K562 (cell line): ENCODE data around the gene EFNA1. TPM values are rescaled to one million over a fixed set of nuclear protein-coding genes. Genes with fewer than 3 reads are reported as not detected.

Experiments used
- ATAC-seq: fragments of 200-7000 bp; cut with Tn5 transposase; 3 replicates; pipeline ENCODE4 v1.9.1; 2020; ENCODE audit warnings: moderate library complexity
- BruUV-seq: library from RNA; stranded (reverse); fragments of 400-500 nt; replicated peaks from 2 replicates; lab custom pipeline; 2021; lab: Mats Ljungman, UMichigan
- CTCF ChIA-PET: fragments of 300-600 bp; formaldehyde crosslinking; extraction: SDS; loops from one replicate; lab custom pipeline; 2021; ENCODE audit warnings: low intra/inter-chr PET ratio; lab: Yijun Ruan, JAX
- POLR2A ChIA-PET: fragments of 300-600, 350-650 bp; sonication (Branson Sonifier 250); formaldehyde crosslinking; extraction: SDS; loops from one replicate; lab custom pipeline; 2021; ENCODE audit warnings: antibody characterized with exemption, inconsistent platforms; lab: Yijun Ruan, JAX
- DNase-seq, 4 experiments: peaks; one replicate each; pipeline versions ENCODE4 v3.0.0 to v3.0.0-alpha.2; 2011 to 2018; ENCODE audit warnings: low spot score in 3 of 4, mixed read lengths in 3 of 4; ENCODE audit errors: extremely low read depth in 1 of 4
- FAIRE-seq: peaks from 2 replicates; lab custom pipeline; 2011; peaks lifted over from hg19 to GRCh38; lab: Jason Lieb, UNC
- H2AFZ ChIP-seq: 2 replicates; pipeline ENCODE4 v1.6.0; 2011; ENCODE audit warnings: low read depth, low read length, control low read depth, inconsistent platforms
- H3K27ac ChIP-seq: fragments of 200-600 bp; 3 replicates; pipeline ENCODE4 v1.8.0; 2011; ENCODE audit warnings: low read depth, mild to moderate bottlenecking, control low read depth, inconsistent platforms, low read length, moderate library complexity, mixed read lengths; ENCODE audit errors: extremely low read depth
- H3K27me3 ChIP-seq, 2 experiments: fragments of 300-600 bp in 1 of 2; 2 replicates in 1 of 2; 3 replicates in 1 of 2; pipeline versions ENCODE4 v1.6.0 to v1.8.0; 2011; ENCODE audit warnings: inconsistent platforms in 2 of 2, low read length in 2 of 2, mild to moderate bottlenecking in 1 of 2, mixed read lengths in 1 of 2, moderate library complexity in 1 of 2; ENCODE audit not compliant: control insufficient read depth in 2 of 2, insufficient read depth in 2 of 2
- H3K36me3 ChIP-seq: fragments of 300-600 bp; 3 replicates; pipeline ENCODE4 v1.8.0; 2011; ENCODE audit warnings: mild to moderate bottlenecking, low read length, inconsistent platforms; ENCODE audit not compliant: control insufficient read depth, insufficient read depth
- H3K4me1 ChIP-seq, 2 experiments: fragments of 200-600 bp in 1 of 2; replicated peaks in 1 of 2; 2 replicates in 1 of 2; 3 replicates in 1 of 2; pipeline versions ENCODE4 v1.5.1 to v1.8.0; 2011; ENCODE audit warnings: inconsistent platforms in 2 of 2, low read length in 2 of 2, mild to moderate bottlenecking in 1 of 2, mixed read lengths in 1 of 2, moderate library complexity in 1 of 2; ENCODE audit not compliant: control insufficient read depth in 2 of 2, insufficient read depth in 2 of 2
- H3K4me2 ChIP-seq: 2 replicates; pipeline ENCODE4 v1.6.1; 2011; ENCODE audit warnings: low read length, control low read depth, inconsistent platforms, mixed read lengths; ENCODE audit not compliant: insufficient read depth
- H3K4me3 ChIP-seq: fragments of 200-600 bp; sonication (generic), shearing (Covaris generic); 2 replicates; pipeline ENCODE4 v1.5.1; 2016; ENCODE audit warnings: control low read depth, inconsistent platforms
- H3K79me2 ChIP-seq: fragments of 200-600 bp; 3 replicates; pipeline ENCODE4 v1.8.0; 2011; ENCODE audit warnings: low read length, inconsistent platforms; ENCODE audit not compliant: control insufficient read depth, insufficient read depth
- H3K9ac ChIP-seq, 2 experiments: 2 replicates each; pipeline versions ENCODE4 v1.6.0 to v1.6.1; 2011; ENCODE audit warnings: low read depth in 2 of 2, low read length in 2 of 2, control low read depth in 1 of 2, inconsistent platforms in 1 of 2, mild to moderate bottlenecking in 1 of 2, mixed read lengths in 1 of 2; ENCODE audit not compliant: insufficient read depth in 1 of 2
- H3K9me1 ChIP-seq: one replicate; pipeline ENCODE4 v1.6.0; 2011; ENCODE audit warnings: inconsistent platforms, mild to moderate bottlenecking, low read length, moderate library complexity; ENCODE audit not compliant: control insufficient read depth, insufficient read depth
- H3K9me3 ChIP-seq: replicated peaks from 2 replicates; pipeline ENCODE4 v1.5.1; 2011; ENCODE audit warnings: low read depth, low read length, inconsistent platforms; ENCODE audit not compliant: control insufficient read depth, insufficient read depth
- H4K20me1 ChIP-seq: replicated peaks from 2 replicates; pipeline ENCODE4 v1.6.1; 2011; ENCODE audit warnings: low read length, inconsistent platforms, mixed read lengths; ENCODE audit not compliant: control insufficient read depth, insufficient read depth
- ATF1 ChIP-seq, 2 experiments: fragments of 450-650 bp in 1 of 2; IDR thresholded peaks; 2 replicates each; pipeline ENCODE4 v1.6.1; 2016; ENCODE audit warnings: missing compliant biosample characterization in 1 of 2, missing genetic modification characterization in 1 of 2
- E2F3 ChIP-seq: fragments of 250-450 bp; sonication (Bioruptor Pico); IDR thresholded peaks from 2 replicates; pipeline ENCODE4 v1.4.0; 2020; ENCODE audit warnings: mild to moderate bottlenecking
- HNRNPUL1 ChIP-seq: fragments of 200-400 bp; formaldehyde crosslinking; IDR thresholded peaks from 2 replicates; pipeline ENCODE4 v1.6.1; 2017; ENCODE audit warnings: low read length
- MAFF ChIP-seq: IDR thresholded peaks from 2 replicates; pipeline ENCODE4 v1.6.1; 2012; ENCODE audit warnings: low read length, improper control_type of control experiment
- MCM2 ChIP-seq: fragments of 450-650 bp; IDR thresholded peaks from 2 replicates; pipeline ENCODE4 v1.6.1; 2017; ENCODE audit warnings: low read depth, mild to moderate bottlenecking
- MYC ChIP-seq, 2 experiments: fragments of 250-450 bp in 1 of 2; sonication (Bioruptor Pico) in 1 of 2; IDR thresholded peaks; 2 replicates each; pipeline versions ENCODE4 v1.5.1 to v1.6.1; 2012 to 2021; ENCODE audit warnings: low read depth in 2 of 2, borderline replicate concordance in 1 of 2, improper control_type of control experiment in 1 of 2, low read length in 1 of 2, mild to moderate bottlenecking in 1 of 2, moderate library complexity in 1 of 2
- RBM25 ChIP-seq: fragments of 200-400 bp; formaldehyde crosslinking; IDR thresholded peaks from 2 replicates; pipeline ENCODE4 v1.6.1; 2018; ENCODE audit warnings: low read length, low read depth, moderate library complexity; ENCODE audit not compliant: severe bottlenecking
- SMC3 ChIP-seq: conservative IDR thresholded peaks from 2 replicates; pipeline ENCODE4 v1.6.1; 2011; ENCODE audit warnings: low read depth, low read length, improper control_type of control experiment; ENCODE audit not compliant: insufficient read depth
- SRF ChIP-seq, 2 experiments: fragments of 250-450, 450-650 bp in 1 of 2; sonication (Bioruptor Pico) in 1 of 2; sonication (generic) in 1 of 2; formaldehyde crosslinking; IDR thresholded peaks; 2 replicates each; pipeline versions ENCODE4 v1.5.0 to v1.5.1; 2020 to 2022; ENCODE audit warnings: mild to moderate bottlenecking in 1 of 2, missing genetic modification reagents in 1 of 2
- YY1 ChIP-seq, 3 experiments: IDR thresholded peaks; 2 replicates each; pipeline ENCODE4 v1.6.1; 2011; ENCODE audit warnings: low read length in 2 of 3, mild to moderate bottlenecking in 2 of 3, moderate library complexity in 2 of 3, borderline replicate concordance in 1 of 3, control low read depth in 1 of 3, low read depth in 1 of 3; ENCODE audit not compliant: insufficient read depth in 3 of 3, insufficient replicate concordance in 2 of 3, control insufficient read depth in 1 of 3, insufficient read length in 1 of 3; ENCODE audit errors: extremely low read depth in 1 of 3
- ZBTB7A ChIP-seq: IDR thresholded peaks from 2 replicates; pipeline ENCODE4 v1.6.1; 2011; ENCODE audit warnings: low read depth, mild to moderate bottlenecking, low read length, moderate library complexity, borderline replicate concordance; ENCODE audit not compliant: control insufficient read depth
- ZNF57 ChIP-seq: fragments of 450-650 bp; formaldehyde crosslinking; IDR thresholded peaks from 2 replicates; pipeline ENCODE4 v1.4.0; 2020; ENCODE audit warnings: mild to moderate bottlenecking, moderate library complexity
- WGBS: fragments of 100-300 bp; shearing (Covaris generic); methylation state at CpG from one replicate; pipeline ENCODE4 v1.1.6; 2016; ENCODE audit warnings: low coverage, mixed read lengths; ENCODE audit not compliant: insufficient coverage; ENCODE audit errors: missing lambda C conversion rate; 5-methylcytosine and 5-hydroxymethylcytosine counted together
- in situ Hi-C: fragments of 300-500 bp; cut with MboI; formaldehyde crosslinking; loops from 4 replicates; pipeline ENCODE4 v1.15.0; 2018; ENCODE audit warnings: inconsistent platforms, mixed read lengths
- intact Hi-C: fragments of 100-400 bp; cut with micrococcal nuclease; formaldehyde crosslinking; loops from 2 replicates; pipeline ENCODE4 v1.14.2; 2022
- polyA plus RNA-seq, 8 experiments: library from polyadenylated mRNA; depleted of rRNA in 4 of 8; stranded (reverse) in 5 of 8; unstranded in 3 of 8; fragments of >200 nt; fragmentation: Nextera tagmentation in 2 of 8; fragmentation: Illumina TruSeq in 1 of 8; extraction: Ambion mirVana in 2 of 8; extraction: Trizol in 1 of 8; gene quantifications; 2 replicates each; pipeline versions ENCODE4 v1.2.1 to v1.2.3, GENCODE V29; 2011 to 2014; ENCODE audit warnings: inconsistent platforms in 1 of 8, missing spikeins in 1 of 8
- total RNA-seq, 7 experiments: library from RNA; depleted of rRNA in 6 of 7; stranded (reverse); fragments of >200 nt in 6 of 7; fragmentation: Illumina TruSeq in 2 of 7; extraction: Trizol in 2 of 7; gene quantifications; 2 replicates each; pipeline versions ENCODE4 v1.2.1 to v1.2.3, GENCODE V29; 2011 to 2021; ENCODE audit warnings: low replicate concordance in 1 of 7
- TF ChIP-seq, protein P1 (sequence below): fragments of 450-650 bp; conservative IDR thresholded peaks from 2 replicates; pipeline ENCODE4 v1.6.1; 2016; ENCODE audit warnings: missing genetic modification characterization, low read depth, mild to moderate bottlenecking, missing compliant biosample characterization, moderate library complexity
- TF ChIP-seq, protein P2 (sequence below), 2 experiments: fragments of 450-650 bp; conservative IDR thresholded peaks; 2 replicates each; pipeline ENCODE4 v1.6.1; 2017; ENCODE audit warnings: mild to moderate bottlenecking in 2 of 2, moderate library complexity in 2 of 2
- TF ChIP-seq, protein P3 (sequence below), 3 experiments: fragments of 200-800 bp in 1 of 3; sonication (Bioruptor generic) in 1 of 3; sonication (generic) in 1 of 3; formaldehyde crosslinking in 1 of 3; IDR thresholded peaks; 2 replicates each; pipeline versions ENCODE4 v1.6.1 to v1.8.0; 2016 to 2022; ENCODE audit warnings: mild to moderate bottlenecking in 2 of 3, missing compliant biosample characterization in 2 of 3, missing genetic modification characterization in 2 of 3, missing genetic modification reagents in 1 of 3

The EFNA1 gene
- total and polyA plus RNA-seq, 9 of the 15 experiments (the other 6 are each of a cell fraction or from before 2014, with no cell fraction given), result 2.1 to 9.3 (median 3.0) TPM

DNA sequence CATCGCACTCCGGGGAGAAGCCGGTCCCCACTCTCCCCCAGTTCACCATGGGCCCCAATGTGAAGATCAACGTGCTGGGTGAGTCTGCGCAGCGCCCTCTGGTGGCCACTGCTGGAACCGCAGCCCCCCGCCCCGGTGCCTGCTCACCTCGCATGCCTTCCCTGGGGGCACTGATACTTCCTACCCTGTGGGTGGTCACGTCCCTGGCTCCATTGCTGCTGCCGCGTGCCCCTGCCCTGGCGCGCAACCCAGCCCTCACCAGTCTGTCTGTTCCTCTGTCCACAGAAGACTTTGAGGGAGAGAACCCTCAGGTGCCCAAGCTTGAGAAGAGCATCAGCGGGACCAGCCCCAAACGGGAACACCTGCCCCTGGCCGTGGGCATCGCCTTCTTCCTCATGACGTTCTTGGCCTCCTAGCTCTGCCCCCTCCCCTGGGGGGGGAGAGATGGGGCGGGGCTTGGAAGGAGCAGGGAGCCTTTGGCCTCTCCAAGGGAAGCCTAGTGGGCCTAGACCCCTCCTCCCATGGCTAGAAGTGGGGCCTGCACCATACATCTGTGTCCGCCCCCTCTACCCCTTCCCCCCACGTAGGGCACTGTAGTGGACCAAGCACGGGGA is 41.4 kb upstream of the EFNA1 start:
- POLR2A ChIA-PET, result no interaction called here
- H3K27ac ChIP-seq, result 0 out of 3 replicates have a peak overlapping the region, but pooled peaks have one; percentile 72
- TF ChIP-seq RBM25 (no peak), ATF1 (CRISPR knock-in tag; IDR thresholded peaks at IDR 0.05) (no peak), ATF1 (tag; IDR thresholded peaks at IDR 0.05) (no peak), ZBTB7A (peak; percentile 71; the same call in 1 of the 2 replicates), ZNF57 (no peak), SRF (CRISPR knock-in tag; IDR thresholded peaks at IDR 0.05) (no peak), SMC3 (peak; percentile 57), HNRNPUL1 (no peak), MCM2 (no peak), YY1 (IDR thresholded peaks at IDR 0.05; ENCODE audit: borderline replicate concordance in 1 of 3, control insufficient read depth in 1 of 3, extremely low read depth in 1 of 3, insufficient read depth in 3 of 3, insufficient read length in 1 of 3, insufficient replicate concordance in 2 of 3, low read depth in 1 of 3, low read length in 2 of 3) (peak in 1 of 3 experiments; percentile 36), E2F3 (CRISPR knock-in tag) (no peak), MAFF (no peak), MYC (IDR thresholded peaks at IDR 0.05; ENCODE audit: low read depth, low read length) (peak; percentile 46; the same call in 1 of the 2 replicates), MYC (CRISPR knock-in tag; IDR thresholded peaks at IDR 0.05; ENCODE audit: borderline replicate concordance, low read depth) (no peak)
- TF ChIP-seq, protein P1, sequence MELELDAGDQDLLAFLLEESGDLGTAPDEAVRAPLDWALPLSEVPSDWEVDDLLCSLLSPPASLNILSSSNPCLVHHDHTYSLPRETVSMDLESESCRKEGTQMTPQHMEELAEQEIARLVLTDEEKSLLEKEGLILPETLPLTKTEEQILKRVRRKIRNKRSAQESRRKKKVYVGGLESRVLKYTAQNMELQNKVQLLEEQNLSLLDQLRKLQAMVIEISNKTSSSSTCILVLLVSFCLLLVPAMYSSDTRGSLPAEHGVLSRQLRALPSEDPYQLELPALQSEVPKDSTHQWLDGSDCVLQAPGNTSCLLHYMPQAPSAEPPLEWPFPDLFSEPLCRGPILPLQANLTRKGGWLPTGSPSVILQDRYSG (tag), result no peak
- TF ChIP-seq, protein P2, sequence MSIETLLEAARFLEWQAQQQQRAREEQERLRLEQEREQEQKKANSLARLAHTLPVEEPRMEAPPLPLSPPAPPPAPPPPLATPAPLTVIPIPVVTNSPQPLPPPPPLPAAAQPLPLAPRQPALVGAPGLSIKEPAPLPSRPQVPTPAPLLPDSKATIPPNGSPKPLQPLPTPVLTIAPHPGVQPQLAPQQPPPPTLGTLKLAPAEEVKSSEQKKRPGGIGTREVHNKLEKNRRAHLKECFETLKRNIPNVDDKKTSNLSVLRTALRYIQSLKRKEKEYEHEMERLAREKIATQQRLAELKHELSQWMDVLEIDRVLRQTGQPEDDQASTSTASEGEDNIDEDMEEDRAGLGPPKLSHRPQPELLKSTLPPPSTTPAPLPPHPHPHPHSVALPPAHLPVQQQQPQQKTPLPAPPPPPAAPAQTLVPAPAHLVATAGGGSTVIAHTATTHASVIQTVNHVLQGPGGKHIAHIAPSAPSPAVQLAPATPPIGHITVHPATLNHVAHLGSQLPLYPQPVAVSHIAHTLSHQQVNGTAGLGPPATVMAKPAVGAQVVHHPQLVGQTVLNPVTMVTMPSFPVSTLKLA (conservative IDR thresholded peaks at IDR 0.05), result 0 out of 4 replicates have a peak, but pooled peaks of 1 of the 2 experiments have one; percentile 23
- TF ChIP-seq, protein P3, sequence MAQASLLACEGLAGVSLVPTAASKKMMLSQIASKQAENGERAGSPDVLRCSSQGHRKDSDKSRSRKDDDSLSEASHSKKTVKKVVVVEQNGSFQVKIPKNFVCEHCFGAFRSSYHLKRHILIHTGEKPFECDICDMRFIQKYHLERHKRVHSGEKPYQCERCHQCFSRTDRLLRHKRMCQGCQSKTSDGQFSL (CRISPR knock-in tag; IDR thresholded peaks at IDR 0.05), result peak; percentile 43; the same call in 1 of the 2 replicates
- TF ChIP-seq, protein P3 (tag; IDR thresholded peaks at IDR 0.05), result no peak

More for the DNA sequence above, 41.4 kb upstream of the EFNA1 start:
- peak; percentile 62 for FAIRE-seq
- intact Hi-C loops, result loop anchor here (5.0 kb wide), 1 partner anchor 529 kb away; the partner anchor contains the start of gene UBE2Q1
- peaks cover 3 to 5% of the 10 kb centered on the region in 2 experiments; a peak in 2 of 5 replicates for H3K27me3 ChIP-seq
- H2AFZ ChIP-seq, result peak overlapping the region; percentile 95; the same call in 1 of the 2 replicates
- peaks cover 5% of the 10 kb centered on the region; the same call in 2 of the 3 replicates for H3K79me2 ChIP-seq
- BruUV-seq, result no TSS peak
- peak; percentile 52 for ATAC-seq
- H3K9ac ChIP-seq, result peak overlapping the region in 1 of 2 experiments; percentile 92; a peak in 2 of 4 replicates
- peak; percentile 75 to 82 (median 80) for DNase-seq
- H4K20me1 ChIP-seq, result peaks cover 22% of the 10 kb centered on the region
- H3K9me1 ChIP-seq, result peaks cover 2% of the 10 kb centered on the region
- CTCF ChIA-PET, result interaction anchor here (0.6 to 9.0 kb wide), 5 partner anchors 23 to 550 kb away, joined by 3 to 153 read pairs (median 9); partner anchors contain the start of gene EFNA4
- in situ Hi-C loops, result no loop called here
- peak overlapping the region; percentile 93 for H3K4me2 ChIP-seq
- peaks cover 7% of the 10 kb centered on the region; the same call in 1 of the 3 replicates for H3K36me3 ChIP-seq
- no peaks in the 10 kb centered on the region for H3K9me3 ChIP-seq
- H3K4me3 ChIP-seq, result peak overlapping the region; percentile 59
- peaks cover 19 to 49% of the 10 kb centered on the region in 2 experiments; a peak in 4 of 5 replicates for H3K4me1 ChIP-seq
- 6% methylated on average over 22 of the region's 24 CpGs for WGBS
